Stimulated activated CD4-positive, alpha-beta T cell treated with anti-CD3 and anti-CD28 coated beads, Interleukin-12 subunit alpha, Interleukin-12 subunit beta, amount 100 ng/mL, for 48 hours (primary cell): ENCODE measurements around the gene LIN28A.
"Not testable (repeated sequence)": the region's sequence is repeated elsewhere in the genome, so short reads cannot be mapped to it uniquely, and the experiment has no call there.

Experiments
- DNase-seq, 3 donors: peaks; one replicate each; pipeline ENCODE4 v3.0.0-alpha.2; 2020; ENCODE audit warnings: low read depth in 2 of 3, low spot score in 1 of 3

The LIN28A gene, protein sequence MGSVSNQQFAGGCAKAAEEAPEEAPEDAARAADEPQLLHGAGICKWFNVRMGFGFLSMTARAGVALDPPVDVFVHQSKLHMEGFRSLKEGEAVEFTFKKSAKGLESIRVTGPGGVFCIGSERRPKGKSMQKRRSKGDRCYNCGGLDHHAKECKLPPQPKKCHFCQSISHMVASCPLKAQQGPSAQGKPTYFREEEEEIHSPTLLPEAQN

DNA sequence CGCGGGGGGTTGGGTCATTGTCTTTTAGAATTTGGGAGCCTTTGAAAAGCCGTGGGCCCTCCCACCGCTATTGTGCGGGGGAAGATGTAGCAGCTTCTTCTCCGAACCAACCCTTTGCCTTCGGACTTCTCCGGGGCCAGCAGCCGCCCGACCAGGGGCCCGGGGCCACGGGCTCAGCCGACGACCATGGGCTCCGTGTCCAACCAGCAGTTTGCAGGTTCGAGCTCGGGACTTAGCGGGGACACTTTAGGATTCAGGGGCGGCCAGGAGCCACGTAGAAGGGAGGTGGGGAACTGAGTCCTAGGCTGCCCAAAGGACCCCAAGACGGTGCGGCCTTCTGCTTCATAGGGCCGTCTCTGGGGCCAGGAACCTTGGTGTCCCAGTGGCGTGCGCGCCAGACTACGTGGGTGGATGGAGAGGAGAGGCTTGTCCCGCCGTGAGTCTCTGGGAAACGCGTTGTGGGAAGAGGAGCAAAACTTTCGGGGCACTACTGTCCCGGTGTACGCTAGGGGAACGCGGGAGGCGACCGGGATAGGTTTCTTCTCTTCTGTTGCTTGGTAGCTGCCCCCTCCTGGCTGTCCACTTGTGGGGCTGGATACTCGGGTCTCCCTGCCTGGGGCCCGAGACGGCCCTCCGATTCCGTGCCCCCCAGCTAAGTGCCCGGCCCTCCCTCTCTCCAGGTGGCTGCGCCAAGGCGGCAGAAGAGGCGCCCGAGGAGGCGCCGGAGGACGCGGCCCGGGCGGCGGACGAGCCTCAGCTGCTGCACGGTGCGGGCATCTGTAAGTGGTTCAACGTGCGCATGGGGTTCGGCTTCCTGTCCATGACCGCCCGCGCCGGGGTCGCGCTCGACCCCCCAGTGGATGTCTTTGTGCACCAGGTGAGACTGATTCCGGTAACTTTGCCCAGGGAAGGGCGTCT lies at the start of gene LIN28A:
TSS of gene LIN28A (plus strand) at position 112 of the 918 bp plus-strand sequence. CDS start at position 187, 75 bp downstream.
- DNase-seq: no peak

DNA sequence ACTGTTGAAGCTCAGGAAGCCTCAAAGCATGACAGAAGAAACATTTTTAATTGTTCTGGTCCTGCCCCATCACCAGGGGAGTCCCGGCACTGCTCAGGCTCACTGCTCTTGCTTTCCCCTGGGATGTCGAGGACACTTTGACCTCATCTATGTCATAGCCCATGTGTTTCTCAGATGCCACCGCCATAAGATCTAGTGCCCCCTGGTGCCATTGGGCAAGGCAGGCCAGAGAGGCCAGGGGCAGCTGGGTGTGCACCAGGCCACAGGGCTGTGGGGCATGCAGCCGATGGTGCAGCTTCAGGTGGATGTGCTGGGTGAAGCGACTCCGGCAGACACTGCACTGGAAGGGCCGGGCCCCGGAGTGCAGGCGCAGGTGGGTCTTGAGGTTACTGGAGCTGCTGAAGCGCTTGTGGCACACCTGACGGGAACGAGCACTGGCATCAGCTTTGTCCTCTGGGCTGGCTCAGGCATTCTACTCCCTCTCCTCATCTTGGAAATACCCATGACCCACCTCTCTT lies 49.0 kb upstream of the LIN28A start:
- no peak for DNase-seq

DNA sequence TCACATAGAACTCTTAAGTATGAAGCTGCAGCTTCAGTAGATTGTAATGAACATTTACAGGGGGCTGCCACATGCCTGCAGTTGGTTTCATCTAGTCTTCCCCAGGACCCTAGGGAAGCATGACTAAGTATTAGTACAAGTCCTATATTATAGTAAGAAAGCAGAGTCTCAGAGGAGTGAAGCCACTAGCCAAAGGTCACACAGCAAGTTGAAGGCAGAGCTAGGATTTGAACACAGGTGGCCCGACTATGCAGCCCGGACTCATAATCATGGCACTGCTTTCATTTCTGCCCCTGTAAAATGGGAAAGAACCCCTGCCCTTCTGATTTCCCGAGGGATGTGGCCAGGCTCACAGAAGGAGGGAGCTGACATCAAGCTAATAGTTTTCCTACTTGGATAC lies 48.3 kb upstream of the LIN28A start:
- DNase-seq: no peak

DNA sequence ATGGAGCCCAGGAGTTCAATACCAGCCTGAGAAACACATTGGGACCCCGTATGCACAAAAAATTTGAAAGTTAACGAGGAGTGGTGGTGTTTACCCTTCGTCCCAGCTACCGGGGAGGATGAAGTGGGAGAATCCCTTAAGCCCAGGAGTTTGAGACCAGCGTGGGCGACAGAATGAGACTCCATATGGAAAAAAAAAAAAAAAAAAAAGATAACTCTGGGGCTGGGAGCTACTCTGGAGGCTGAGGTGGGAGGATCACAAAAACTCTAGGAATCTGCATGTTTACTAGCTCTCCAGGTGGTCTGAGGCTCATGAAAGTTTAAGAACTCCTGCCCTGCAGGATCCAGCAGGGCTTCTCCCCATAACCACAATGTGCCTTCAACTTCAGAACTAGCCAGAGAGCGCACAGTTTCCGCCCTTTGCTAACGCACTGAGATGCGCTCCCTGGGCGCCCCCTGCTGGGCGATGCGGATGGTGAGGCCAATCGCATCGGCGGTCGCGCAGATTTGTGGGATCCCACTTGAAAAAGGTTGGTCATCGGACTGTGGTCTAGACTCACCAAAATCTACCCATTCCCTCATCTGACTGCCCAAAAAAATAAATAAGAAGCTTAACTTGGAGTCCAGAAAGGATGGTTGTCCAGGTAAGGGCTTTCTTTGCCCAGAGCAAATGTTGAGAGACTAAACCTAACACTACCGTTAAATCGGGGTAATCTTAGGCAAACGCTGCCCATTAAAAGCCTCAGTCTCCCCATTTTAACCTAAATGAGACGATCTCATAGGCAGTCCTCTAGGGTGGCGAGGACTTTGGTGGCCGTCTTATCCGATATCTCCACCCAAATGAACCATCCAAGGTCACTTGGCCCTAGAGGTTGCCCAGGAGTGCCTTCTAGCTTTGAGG lies 46.8 kb upstream of the LIN28A start:
- DNase-seq: peak; percentile 72 to 90 (median 79)

DNA sequence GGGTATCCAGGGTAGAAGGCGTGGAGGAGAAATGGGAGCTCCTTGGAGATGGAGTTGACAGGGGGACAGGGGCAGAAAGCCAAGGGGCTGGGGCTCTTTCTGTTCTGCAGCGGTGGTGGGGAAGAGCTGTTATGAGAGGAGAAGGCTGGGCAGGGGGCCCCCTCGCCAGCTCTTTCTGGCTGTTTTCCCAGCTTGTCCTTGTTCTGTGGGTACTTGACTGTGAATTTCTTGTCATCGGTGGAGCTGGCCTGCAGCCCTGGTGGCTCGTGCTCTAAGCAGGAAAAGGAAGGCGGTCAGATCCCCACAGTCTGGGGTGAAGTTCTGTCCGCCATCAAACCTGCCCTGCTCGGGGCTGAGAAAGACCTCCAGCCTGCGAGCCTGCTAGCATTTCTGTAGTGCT lies 45.7 kb upstream of the LIN28A start:
- DNase-seq: no peak

DNA sequence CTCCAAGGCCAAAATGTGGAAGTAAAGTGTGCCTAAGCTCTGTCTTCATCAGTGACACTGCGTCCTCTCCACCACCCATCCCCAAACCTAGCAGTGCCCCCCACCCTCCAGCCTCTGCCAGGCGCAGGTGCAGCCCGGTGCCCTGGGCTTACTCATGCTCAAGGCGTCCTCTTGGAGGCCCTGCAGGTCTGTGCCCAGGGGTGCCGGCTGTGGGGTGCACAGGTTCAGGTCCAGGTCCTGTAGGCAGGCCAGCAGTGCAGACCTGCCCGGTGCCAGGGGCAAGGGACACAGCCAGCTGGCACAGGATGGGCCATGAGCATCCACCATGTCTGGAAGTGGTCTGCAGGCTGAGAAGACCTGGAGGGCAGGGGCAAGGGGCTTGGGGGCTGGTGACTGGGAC lies 43.2 kb upstream of the LIN28A start:
- DNase-seq: no peak

DNA sequence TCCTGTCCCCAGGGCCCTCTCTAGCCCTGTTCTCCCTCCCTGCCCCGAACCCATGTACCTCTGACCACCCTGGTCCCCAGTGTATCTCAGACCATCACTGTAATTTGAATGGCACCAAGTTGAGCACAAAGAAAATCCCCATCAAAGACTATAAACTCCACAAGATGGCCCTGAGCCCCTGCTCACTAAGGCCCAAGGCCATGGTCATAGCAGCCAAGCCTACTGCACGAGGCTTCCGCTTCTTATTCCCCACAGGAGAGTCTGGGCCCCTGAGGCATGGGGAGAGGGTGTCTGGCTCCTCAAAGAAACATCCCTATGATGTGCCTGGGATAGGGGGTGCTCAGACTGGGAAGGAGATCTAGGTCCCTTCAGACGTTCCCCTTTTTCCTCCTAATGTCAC lies 42.6 kb upstream of the LIN28A start:
- no peak for DNase-seq

DNA sequence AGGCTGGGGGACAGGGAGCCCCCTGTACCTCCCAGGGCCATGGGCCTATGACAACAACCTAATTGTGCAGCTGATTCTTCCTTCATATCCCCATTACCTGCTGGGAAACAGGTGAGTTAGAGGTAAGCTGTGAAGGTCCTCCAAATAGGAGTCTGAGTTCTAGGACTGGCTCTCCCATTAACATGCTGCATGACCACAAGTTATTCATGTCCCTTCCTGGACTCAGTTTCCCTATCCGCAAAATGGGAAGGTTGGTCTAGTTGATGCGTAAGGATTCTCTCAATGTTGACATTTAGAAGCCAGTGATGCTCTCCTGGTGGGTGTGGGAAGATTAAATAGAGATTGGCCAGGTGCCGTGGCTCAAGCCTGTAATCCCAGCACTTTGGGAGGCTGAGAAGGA lies 42.1 kb upstream of the LIN28A start:
- DNase-seq: no peak

DNA sequence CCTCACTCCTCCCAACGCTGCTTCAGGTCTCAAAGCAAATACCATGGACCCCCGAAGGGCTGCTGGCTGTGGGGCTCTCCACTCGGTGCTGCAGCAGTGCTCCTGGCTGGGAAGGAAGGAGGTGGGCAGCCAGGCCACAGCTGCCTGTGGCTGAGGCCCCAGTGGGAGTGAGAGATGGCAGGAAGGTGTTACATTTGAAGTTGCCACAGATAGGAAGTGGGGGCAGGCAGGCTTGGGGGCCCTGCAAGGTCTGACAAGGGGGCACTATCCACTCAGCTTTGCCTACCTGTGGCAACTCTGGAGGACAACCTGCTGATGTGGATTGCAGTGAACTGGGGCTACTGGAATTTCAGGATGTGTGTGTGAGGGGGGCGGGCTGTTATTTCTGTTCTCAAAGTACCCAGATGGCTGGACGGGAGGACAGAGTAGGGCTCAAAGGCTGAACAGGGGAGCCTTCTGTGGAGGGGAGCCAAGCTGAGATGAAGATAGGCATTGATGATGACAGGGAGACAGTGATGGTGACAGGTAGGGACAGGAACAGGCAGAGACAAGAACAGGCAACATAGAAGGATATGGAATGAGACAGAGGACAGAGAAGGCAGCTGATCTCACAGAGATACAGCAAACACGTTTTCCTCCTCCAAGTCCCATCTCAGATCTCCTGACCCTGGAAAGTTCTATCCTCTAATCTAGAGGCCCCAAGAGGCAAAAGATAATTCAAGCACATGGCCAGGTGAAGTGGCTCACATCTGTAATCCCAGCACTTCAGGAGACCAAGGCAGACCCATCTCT lies 39.8 kb upstream of the LIN28A start:
- DNase-seq: no peak

DNA sequence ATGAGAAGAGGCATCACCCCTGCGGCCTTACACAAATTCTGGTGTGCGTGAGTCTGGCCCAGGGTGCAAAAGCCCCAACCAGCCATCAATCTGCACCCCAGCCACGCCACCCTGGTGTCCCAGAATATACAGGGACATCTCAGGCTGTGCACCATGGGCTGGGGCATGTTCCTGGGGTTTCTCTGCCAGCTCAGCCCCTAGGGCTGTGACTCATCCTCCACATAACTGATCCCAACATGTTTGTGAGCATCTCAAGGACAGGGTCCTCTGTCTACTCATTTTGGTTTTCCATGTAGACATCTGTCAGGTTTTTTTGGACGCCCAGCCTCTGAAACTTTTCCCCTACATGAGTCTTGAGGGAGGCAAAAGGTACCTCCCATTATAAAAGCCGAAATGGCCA lies 38.6 kb upstream of the LIN28A start:
- no peak for DNase-seq

DNA sequence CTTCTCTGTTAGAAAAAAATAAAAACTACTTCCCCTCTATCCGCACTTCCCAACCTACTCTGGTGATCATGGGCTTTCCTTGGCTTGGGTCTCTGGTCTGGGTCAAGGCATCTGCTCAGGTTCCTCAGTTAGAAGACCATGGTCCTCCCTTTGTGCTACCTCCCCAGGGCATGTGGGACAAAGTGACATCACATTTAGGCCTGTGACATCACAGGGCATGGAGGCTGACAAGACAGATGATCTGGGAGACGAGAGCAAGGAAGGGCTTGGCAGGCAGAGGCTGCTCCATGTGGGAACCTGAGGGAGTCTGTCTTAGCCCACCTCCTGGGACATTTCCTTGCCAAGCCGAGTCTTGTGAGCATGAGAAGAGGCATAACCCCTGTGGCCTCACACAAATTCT lies 38.0 kb upstream of the LIN28A start, which contains the start of gene ZNF683:
TSS of gene ZNF683 (minus strand) at position 140 of the 400 bp plus-strand sequence. CDS start 4,179 bp downstream, outside the sequence.
- DNase-seq: not testable (repeated sequence)

DNA sequence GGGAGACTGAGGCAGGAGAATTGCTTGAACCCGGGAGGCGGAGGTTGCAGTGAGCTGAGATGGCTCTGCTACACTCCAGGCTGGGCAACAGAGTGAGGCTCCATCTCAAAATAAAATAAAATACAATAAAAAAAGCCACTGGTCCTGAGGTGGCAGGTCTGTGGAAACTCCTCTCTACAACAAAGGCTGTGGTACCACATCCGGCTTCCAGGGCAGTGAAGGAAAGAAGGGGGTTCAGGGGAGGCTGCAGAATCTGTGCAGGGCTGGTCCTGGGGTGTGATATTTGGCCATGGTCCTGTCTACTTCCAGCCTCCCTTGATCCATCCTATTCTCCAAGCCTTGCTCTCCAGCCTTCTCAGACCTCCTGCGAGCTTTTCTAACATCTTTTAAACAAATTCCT lies 37.3 kb upstream of the LIN28A start:
- no peak for DNase-seq

DNA sequence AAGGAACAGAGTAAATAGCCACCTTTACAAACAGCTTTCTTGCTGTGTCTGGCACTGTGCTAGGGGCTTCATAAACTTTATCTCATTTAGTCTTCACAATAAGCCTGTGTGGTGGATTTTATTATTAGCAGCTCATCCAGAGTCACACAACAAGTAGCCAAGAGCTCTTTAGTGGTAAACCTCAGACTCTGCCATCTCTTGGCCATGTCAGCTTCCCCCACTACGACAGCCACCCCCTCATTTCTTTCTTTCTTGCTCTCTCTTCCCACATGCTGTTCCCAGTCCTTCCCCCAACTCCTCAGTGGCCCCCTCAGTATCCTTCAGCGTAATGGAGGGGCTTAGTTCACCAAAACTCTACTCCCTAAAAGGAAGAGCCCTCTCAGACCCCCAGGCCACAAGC lies 36.8 kb upstream of the LIN28A start:
- no peak for DNase-seq

DNA sequence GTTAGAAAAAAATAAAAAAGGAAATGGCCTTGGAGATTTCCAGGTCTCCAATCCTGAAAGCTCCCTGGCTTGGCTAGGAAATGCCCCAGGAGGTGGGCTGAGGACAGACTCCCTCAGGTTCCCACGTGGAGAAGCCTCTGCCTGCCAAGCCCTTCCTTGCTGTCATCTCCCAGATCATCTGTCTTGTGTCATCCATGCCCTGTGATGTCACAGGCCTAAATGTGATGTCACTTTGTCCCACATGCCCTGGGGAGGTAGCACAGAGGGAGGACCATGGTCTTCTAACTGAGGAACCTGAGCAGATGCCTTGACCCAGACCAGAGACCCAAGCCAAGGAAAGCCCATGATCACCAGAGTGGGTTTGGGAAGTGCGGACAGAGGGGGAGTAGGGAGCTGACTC lies 36.3 kb upstream of the LIN28A start:
- not testable (repeated sequence) for DNase-seq

DNA sequence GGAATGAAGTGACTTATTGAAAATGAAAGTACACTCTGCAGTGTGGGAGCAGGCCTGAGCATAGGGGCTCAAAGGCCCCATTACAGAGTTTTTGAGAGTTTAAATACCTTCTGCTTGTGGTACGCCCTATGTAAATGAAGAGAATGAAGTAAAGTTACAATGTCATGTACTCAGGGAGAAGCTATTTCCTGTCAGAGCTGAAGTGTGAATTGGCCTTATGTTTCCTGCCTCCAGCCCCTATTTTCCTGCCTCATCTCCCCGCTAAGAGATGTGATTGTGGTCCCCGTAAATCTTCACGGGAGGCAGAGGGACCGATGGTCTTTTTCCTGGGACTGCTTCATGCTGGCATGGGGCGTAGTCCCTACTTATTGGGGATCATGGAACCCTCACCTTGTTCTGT lies 35.5 kb upstream of the LIN28A start:
- DNase-seq: no peak

DNA sequence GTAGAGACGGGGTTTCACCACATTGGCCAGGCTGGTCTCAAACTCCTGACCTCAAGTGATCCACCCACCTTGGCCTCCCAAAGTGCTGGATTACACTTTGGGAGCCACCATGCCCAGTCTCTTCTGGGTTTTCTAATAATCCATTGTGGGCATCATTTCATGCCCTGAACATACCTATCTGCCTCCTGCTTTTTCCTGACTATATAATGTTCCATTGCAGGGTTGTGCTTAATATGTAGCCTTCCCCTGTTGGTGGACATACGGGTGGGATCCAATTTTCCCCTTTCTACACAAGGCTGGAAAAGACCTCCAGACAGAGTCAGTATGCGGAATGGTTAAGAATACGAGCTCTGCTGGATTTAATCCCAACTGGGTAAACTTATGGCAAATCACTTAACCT lies 34.6 kb upstream of the LIN28A start:
- no peak for DNase-seq

DNA sequence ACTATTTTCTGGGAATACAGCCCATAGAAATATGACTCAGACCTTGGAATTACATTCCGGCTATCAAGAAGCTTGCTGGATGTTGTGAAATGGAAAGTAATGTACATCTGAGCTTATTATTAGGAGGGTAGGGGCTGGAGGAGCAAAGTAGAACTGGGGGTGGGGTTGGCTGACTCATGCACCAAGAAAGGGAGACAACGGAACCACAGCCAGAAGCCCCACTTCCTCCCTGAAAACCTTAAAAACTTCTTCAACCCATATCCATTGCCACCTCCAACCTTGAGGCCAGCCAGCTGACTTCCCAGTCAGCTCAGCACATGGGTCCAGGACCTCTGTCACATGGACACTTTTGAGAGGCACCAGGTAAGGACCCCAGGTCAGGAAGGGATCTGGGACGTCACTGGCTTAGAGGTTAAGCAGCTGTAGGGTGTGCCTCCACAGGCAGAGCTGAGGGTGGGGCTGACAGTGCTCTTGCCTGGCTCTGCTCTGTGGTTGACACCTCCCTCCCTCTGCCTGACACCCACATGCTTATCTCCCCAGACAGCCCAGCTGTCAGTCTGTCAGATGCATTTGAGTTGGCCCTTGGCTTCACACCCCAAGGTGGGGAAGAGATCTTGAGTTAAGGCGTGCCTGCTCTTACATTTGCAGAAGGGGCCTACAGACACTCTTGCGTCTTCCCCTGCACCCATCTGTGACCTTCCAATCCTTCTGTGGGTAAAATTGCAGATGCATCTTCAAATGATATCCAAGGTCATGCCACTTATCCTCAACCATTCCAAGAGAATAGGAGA lies 32.3 kb upstream of the LIN28A start:
- peak; percentile 43 to 57 (median 55) for DNase-seq

DNA sequence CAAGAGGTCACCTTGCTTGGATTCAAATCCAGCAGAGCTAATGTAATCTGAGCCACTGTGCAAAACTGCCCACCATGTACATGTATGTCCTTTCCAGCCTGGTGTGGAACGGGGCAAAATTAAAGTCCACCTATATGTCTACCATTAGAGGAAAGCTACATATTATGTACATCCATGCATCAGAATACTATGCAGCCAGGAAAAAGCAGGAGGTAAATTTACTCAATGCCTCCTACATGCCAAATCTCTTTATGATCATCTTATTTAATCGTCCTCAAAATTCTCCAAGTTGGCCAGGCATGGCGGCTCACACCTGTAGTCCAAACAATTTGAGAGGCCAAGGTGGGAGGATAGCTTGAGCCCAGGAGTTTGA lies 31.8 kb upstream of the LIN28A start:
- DNase-seq: no peak

DNA sequence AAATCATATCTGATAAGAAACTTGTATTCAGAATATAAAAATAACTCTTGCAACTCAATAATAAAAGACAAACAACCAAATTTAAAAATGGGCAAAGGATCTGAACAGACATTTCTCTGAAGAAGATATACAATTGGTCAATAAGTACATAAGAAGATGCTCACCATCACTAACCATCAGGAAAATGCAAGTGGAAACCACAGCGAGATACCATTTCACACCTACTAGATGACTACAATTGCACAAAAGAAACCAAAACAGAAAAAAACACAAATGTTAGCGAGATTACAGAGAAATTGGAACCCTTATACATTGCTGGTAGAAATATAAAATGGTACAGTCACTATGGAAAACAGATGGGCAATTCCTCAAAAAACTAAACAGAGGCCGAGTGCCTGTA lies 26.5 kb upstream of the LIN28A start:
- no peak for DNase-seq

DNA sequence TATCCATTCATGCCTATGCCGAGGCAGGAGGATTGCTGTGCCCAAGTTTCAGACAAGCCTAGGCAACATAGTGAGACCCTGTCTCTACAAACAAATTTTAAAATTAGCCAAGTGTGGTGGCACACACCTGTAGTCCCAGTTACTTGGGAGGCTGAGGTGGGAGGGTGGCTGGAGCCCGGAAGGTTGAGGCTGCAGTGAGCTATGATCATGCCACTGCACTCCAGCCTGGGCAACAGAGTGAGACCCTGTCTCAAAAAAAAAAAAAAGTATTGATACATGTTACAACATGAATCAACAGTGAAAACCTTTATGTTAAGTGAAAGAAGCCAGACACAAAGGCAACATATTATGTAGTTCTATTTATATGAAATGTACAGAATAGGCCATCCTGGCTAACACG lies 25.6 kb upstream of the LIN28A start:
- DNase-seq: not testable (repeated sequence)
